C4-2B (cell line): ENCODE measurements around the gene WEE1.

Experiments used
- CTCF ChIP-seq: fragments of 450-650 bp; conservative IDR thresholded peaks from 2 replicates; pipeline ENCODE4 v1.5.1; 2017; ENCODE audit warnings: mild to moderate bottlenecking
- ZFX ChIP-seq: fragments of 450-650 bp; IDR thresholded peaks from 2 replicates; pipeline ENCODE4 v1.6.1; 2017

GRCh38 chr11:9633679-9634078 lies 60.2 kb downstream of the WEE1 start:
- TF ChIP-seq CTCF (no peak), ZFX (no peak)
